ENCODE results near the gene CYP3A5. TPM values are rescaled to one million over a fixed set of nuclear protein-coding genes. Genes with fewer than 3 reads are reported as not detected.

Gene CYP3A5
- total RNA-seq, 4 donors from 2014 or later, result 0.91 to 4.6 (median 2.3) TPM

- Histone ChIP-seq H3K36me3 (peaks cover 76 to 100% (median 96%) of the 10 kb centered on the region in 4 donors), H3K27me3 (no peaks in the 10 kb centered on the region), H3K4me3 (no peak overlapping the region), H3K27ac (replicated peaks in 1 of 4) (no peak overlapping the region), H3K9me3 (no peaks in the 10 kb centered on the region), H3K4me1 (peaks cover 0 to 5% (median 2%) of the 10 kb centered on the region in 4 donors)
- WGBS, result 84% methylated on average over 9 of the region's 9 CpGs
- no peak for TF ChIP-seq POLR2AphosphoS5 (IDR thresholded peaks at IDR 0.05)
- TF ChIP-seq CTCF (IDR thresholded peaks at IDR 0.05), result no peak
- TF ChIP-seq EP300 (IDR thresholded peaks at IDR 0.05), result no peak
- TF ChIP-seq POLR2A (IDR thresholded peaks at IDR 0.05; ENCODE audit: low read depth), result no peak
- intact Hi-C loops (cut with DNase I), result no loop called here
- DNase-seq (ENCODE audit: extremely low spot score), result peak; percentile 37
These were observed 55.9 kb downstream of the CYP3A5 start for GRCh38 chr7:99623702-99624447.

GRCh38 chr7:99623091-99623693 is 56.6 kb downstream of the CYP3A5 start:
- H3K9me3 ChIP-seq, result no peaks in the 10 kb centered on the region
- 82% methylated on average over 6 of the region's 7 CpGs for WGBS
- intact Hi-C loops (cut with DNase I), result no loop called here
- H3K27me3 ChIP-seq, result no peaks in the 10 kb centered on the region
- no peak overlapping the region for H3K4me3 ChIP-seq
- H3K4me1 ChIP-seq, result peaks cover 2 to 12% (median 9%) of the 10 kb centered on the region in 4 donors
- no peak for TF ChIP-seq POLR2A (IDR thresholded peaks at IDR 0.05; ENCODE audit: low read depth)
- no peak for TF ChIP-seq EP300 (IDR thresholded peaks at IDR 0.05)
- TF ChIP-seq CTCF (IDR thresholded peaks at IDR 0.05), result no peak
- no peak for TF ChIP-seq POLR2AphosphoS5 (IDR thresholded peaks at IDR 0.05)
- H3K27ac ChIP-seq (replicated peaks in 1 of 4), result no peak overlapping the region
- peaks cover 74 to 100% (median 94%) of the 10 kb centered on the region in 4 donors for H3K36me3 ChIP-seq
- DNase-seq (ENCODE audit: extremely low spot score), result peak; percentile 21

- DNase-seq (ENCODE audit: extremely low spot score), result peak; percentile 1
- WGBS, result 92% methylated on average over 10 of the region's 10 CpGs
- Histone ChIP-seq H3K27ac (replicated peaks in 1 of 4) (no peak overlapping the region), H3K4me1 (peaks cover 8 to 18% (median 15%) of the 10 kb centered on the region in 4 donors), H3K36me3 (peaks cover 71 to 94% (median 91%) of the 10 kb centered on the region in 4 donors), H3K9me3 (no peaks in the 10 kb centered on the region), H3K4me3 (no peak overlapping the region), H3K27me3 (no peaks in the 10 kb centered on the region)
- intact Hi-C loops (cut with DNase I), result no loop called here
- TF ChIP-seq CTCF (IDR thresholded peaks at IDR 0.05) (no peak), EP300 (IDR thresholded peaks at IDR 0.05) (no peak), POLR2AphosphoS5 (IDR thresholded peaks at IDR 0.05) (no peak)
These were observed 57.2 kb downstream of the CYP3A5 start for GRCh38 chr7:99622596-99622995.

GRCh38 chr7:99621271-99621670 is 58.5 kb downstream of the CYP3A5 start:
- peaks cover 70 to 81% (median 79%) of the 10 kb centered on the region in 4 donors for H3K36me3 ChIP-seq
- TF ChIP-seq POLR2AphosphoS5 (IDR thresholded peaks at IDR 0.05), result no peak
- no peak for TF ChIP-seq CTCF (IDR thresholded peaks at IDR 0.05)
- TF ChIP-seq POLR2A (IDR thresholded peaks at IDR 0.05; ENCODE audit: low read depth), result no peak
- TF ChIP-seq EP300 (IDR thresholded peaks at IDR 0.05), result no peak
- H3K4me1 ChIP-seq, result peaks cover 13 to 26% (median 21%) of the 10 kb centered on the region in 4 donors
- DNase-seq (ENCODE audit: extremely low spot score), result peak; percentile 3
- no peaks in the 10 kb centered on the region for H3K9me3 ChIP-seq
- intact Hi-C loops (cut with DNase I), result no loop called here
- 90% methylated on average over 5 of the region's 5 CpGs for WGBS
- no peak overlapping the region for H3K4me3 ChIP-seq
- no peaks in the 10 kb centered on the region for H3K27me3 ChIP-seq
- no peak overlapping the region for H3K27ac ChIP-seq (replicated peaks in 1 of 4)

All from esophagus muscularis mucosa (tissue), 4 donors.